Activated naive CD4-positive, alpha-beta T cell treated with Interleukin-2 at 50 U/mL for 16 hours (primary cell): ENCODE results near the gene FCHSD2.
"Not testable (repeated sequence)": the region's sequence is repeated elsewhere in the genome, so short reads cannot be mapped to it uniquely, and the experiment has no call there.

Source experiments
- DNase-seq: peaks from one replicate; pipeline ENCODE4 v3.0.0-alpha.2; 2020

The FCHSD2 gene

DNA sequence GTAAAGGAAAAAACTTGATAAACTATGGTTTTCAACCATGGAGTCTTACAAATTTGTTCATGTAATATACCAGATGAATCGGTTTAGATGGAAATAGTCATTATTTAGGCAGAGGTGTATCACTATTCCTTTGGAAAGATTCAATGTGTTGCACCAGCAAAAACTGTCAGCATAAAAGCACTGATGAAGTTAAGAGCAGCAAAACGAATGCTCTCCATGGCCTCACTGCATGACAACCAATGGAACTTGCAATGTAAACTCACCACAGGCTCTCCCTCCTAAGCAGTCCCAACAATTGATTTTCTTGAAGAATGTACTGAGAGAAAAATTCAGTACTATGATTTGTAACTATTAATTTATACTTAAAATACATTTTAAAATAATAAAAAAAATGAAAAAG is 139.9 kb downstream of the FCHSD2 start:
- no peak for DNase-seq

DNA sequence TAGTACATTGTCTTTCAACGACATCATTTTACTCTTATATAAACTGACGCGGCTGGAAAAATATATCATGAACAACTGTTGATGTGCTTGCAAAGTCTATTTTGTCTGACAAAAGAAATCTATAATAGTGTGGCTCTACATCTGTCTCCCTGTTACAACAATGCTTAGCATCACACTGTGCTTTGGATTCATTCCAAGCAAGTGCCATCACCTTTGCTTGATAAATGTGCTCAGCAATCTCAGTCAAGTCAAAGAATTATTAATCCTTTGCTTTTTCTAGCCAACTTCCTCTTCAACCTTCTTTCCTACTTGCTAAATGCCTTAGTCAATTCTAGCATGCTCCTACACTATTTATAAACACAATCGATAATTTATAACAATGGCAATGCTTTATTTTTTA is 140.5 kb downstream of the FCHSD2 start:
- no peak for DNase-seq

DNA sequence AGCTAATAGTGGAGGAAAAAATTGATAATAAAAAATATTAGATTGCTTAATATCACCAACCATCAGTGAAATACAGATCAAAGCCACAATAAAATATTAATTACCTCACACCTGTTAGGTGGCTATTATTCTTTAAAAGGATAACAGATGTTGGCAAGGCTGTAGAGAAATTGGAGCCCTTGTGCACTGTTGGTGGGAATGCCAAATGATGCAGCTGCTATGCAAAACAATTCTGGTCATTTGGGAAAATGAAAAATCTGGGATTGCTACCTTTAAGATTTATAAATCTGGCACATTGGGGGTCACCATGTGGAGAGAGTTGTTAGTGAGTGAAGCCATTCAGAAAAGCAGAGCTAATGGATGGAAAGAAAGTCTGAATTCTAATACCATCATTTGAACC is 143.4 kb downstream of the FCHSD2 start:
- no peak for DNase-seq

DNA sequence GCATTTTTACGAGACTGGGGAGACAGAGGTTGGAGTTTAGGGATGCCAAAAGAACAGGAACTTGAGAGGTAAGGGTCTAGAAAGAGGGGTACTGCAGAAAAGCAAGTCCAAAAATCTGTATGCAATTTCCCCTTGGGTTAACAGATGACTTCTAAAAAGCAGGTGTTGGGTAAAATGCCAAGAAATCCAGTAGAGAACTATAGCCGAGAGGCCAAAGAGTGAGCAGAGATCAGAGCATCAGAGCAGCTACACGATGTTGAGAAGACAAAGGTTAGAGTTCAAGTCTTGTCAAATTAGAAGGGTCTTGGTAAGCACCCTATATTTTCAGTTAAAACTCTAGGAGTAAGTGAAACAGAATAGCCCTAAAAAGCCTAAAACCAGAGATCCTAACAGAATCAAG is 145.2 kb downstream of the FCHSD2 start:
- DNase-seq = no peak

DNA sequence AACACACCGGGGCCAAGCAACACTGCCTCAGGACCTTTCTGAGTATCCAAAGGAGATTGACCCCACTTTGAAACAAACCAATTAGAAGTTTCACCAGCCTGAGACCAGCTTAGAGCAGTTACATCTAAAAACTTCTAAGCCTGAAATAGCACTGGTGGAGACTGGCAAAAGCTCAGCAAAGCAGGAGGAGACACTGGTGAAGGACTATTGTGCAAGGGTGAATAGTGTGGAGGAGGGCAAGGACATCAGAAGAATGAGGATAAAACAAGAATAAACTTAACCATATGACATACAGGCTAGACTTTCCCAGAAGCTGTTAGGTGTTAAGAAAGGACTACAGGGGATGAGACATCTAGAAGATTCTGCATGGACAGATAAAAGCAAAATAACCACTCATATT is 152.4 kb downstream of the FCHSD2 start:
- no peak for DNase-seq

DNA sequence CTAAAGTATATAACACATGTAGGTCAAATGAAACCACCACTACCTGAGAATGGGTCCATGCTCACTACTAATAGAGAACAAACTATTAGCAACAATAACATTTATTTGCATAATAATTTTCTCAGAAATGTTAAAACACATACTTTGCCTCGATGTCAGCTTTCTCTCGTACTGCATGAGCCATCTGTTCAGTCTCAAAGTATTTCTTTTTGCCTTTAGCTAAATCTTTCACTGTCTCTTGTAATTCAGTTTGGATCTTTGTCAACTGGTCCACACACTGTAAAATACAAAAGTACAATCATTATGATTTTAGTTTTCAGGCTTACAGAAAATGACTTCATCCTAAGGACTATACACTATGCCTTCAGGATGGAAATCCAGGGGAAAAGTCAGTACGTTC is 153.3 kb downstream of the FCHSD2 start:
- no peak for DNase-seq

DNA sequence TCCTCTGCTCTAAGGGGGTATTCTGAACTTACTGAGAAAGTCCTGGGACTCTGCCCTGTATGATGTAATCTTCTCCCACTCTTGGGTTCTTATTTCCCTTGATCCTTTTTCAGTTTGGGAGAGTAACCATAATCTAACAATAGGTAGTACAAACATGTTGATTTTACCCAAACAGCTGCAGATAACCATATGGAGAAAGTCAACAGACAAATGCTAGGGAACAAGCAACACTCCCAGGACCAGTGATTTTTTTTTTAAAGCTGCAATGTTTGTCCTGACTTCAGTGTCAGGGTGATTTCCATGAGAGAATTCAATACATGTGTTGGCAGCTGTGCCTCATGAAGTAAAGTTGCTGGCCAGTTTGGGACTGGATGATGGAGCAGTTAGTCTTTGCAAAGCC is 156.5 kb downstream of the FCHSD2 start:
- DNase-seq = no peak

DNA sequence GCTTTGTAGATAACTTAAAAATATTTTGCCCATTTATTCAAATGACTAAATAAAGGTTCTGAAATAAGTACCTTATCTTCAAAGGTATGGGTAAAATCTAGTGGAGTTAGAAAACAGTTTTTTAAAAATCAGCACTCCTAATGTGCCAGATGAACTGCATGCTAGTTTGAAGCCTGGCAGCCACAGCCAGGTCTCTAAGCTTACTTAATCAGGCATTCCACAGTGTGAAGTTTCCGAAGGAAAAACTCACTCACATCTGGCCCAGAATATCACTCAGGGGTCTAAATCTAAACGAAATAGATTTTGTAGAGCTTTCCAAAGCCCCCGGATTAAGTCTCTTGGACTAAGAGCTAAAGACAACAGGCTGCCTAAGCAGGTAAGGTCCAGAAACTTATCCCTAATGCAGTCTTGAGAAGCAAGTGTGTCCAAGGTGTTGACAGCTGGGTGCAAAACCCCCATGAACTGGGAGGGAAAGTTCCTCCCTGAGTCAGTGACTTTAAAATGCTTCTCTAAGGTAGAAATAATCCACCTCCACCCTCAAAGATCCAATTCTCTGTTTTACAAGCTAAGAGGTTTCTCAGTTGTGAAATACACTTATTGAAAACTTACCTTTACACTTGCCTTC is 157.6 kb downstream of the FCHSD2 start:
- no peak for DNase-seq

DNA sequence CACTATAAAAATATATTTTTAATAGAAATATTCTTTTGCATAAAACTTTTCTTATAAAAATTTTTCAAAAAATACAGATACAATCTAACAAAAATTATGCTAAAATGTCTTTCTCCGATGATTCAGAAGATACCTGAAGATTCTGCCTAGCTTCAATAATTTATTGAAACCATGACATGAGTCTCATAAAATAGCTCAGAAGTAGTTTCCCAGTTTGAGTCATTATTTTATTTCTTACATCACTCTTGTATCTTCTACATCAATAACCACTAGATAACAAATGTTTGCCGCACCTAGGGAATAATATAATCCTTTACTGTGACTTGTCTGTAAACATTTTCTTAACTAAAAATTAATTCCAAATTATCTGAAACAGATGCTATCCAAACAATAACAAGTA is 158.6 kb downstream of the FCHSD2 start:
- DNase-seq = no peak

DNA sequence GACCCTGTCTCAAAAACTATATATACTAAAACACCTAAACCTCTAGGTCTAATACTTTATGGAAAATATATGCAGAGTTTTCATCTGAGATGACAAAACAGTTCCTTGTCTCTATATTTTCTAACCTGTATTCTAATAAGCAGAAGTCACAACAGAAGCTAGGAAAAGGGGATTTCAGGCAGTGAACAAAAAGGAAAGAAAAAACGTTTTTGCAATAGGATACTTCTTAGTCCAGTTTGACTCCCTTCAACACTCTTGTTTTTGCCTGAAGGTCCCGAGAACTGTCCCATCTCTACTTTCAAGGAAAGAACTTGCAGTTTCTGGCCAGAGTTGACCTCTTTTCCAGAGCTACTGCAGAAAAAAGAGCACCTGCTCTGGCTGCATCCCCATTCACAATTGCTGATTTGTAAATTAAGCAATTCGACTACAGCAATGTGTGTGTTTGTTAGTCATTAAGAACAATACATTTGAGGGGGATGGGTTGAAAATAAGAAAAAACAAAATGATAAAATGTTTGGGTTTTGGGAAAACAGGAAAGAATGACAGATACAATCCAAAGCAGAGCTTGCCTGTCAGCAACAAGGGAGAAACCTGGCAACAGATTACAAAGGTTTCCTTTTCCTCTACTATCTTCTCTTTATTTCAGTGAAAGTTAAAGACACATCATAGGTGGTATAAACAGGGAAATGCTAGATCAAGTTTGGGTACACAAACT is 160.0 kb downstream of the FCHSD2 start:
- no peak for DNase-seq

DNA sequence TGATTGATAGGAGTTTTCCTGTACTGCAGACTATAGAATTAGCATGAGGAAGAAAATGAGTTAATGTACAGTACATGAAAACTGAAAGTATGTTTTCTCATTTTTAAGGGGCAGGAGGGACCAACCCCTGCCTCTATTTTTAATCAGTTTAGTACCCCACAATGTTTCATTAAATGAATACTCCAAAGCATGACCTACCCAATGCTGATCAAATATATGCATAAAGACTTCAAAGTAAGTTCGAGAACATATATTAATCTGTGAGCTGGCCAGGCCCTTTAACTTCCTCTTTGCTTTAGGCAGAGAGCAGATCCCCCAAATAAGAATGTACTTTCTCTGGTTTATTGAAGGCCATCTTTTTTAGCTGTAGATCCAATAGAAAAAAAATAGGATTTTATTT is 161.0 kb downstream of the FCHSD2 start:
- DNase-seq = no peak

DNA sequence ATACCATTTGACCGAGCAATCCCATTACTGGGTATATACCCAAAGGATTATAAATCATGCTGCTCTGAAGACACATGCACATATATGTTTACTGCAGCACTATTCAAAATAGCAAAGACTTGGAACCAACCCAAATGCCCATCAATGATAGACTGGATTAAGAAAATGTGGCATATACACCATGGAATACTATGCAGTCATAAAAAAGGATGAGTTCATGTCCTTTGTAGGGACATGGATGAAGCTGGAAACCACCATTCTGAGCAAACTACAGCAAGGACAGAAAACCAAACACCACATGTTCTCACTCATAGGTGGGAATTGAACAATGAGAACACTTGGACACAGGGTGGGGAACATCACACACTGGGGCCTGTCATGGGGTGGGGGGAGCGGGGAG is 164.3 kb downstream of the FCHSD2 start:
- not testable (repeated sequence) for DNase-seq

DNA sequence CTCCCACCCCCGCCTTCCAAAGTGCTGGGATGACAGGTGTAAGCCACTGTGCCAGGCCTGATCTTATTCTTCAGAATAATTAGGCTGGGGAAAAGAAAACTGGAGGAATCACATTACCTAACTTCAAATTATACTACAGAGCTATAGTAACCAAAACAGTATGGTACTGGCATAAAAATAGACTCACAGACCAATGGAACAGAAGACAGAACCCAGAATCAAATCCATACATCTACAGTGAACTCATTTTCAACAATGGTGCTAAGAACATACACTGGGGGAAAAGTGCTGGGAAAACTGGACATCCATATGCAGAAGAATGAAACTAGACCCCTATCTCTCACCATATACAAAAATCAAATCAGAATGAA is 165.6 kb downstream of the FCHSD2 start:
- DNase-seq = not testable (repeated sequence)

DNA sequence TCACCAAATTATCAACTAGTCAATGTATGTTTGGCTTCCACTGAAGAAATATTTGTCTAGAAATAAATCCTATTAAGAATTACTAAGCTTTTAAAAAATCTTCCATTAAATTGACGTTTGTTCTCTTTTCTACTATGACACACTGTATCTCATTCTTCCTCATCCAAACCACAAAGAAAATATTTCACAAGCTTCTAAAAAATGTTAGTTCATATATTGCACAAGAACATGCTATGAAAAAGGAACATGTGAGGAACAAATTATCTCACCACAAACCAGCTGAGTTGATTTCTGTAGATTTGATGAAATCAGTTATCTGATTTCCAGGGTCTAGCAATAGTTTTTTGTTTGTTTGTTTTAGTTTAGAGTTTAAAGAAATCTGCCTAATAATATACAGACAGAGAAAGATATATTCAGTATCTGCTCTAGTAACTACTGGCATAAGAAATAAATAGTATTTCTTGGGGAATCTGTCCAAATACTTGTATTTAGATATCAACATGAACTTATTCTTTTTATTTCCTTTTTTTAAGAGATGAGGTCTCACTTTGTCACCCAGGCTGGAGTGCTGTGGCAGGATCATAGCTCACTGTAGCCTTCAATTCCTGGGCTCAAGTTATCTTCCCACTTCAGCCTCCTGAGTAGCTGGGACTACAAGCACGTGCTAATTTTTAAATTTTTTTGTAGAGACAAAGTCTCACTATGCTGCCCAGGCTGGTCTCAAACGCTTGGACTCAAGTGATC is 166.2 kb downstream of the FCHSD2 start:
- DNase-seq = no peak

DNA sequence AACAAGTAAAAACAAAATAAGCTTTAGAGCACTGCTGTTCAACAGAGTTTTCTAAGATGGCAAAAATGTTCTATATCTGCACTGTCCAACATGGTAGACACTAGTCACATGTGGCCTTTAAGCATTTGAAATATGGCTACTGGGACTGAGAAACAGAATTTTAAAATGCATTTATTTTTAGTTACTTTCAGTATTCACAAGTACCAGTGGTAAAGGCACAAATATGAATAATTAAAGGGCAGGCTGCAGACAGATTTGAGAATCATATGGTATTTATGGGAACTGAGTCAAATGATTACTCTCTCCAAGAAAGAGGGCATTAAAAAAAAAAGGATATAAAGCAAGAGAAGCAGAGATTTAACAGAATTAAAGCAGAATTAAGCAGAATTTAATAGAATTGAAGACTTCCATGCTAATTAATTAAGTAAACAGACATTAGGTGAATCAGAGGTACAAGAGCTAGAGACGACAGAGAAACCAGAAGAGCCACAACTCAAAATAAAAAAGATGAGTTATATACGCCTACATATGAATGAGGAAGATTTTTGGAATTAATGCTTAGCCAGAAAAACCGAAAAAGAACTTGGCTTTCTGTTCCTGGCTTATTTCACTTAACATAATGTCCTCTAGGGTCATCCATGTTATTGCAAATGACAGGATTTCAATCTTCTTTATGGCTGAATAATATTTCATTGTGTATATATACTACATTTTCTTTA is 167.5 kb downstream of the FCHSD2 start:
- no peak for DNase-seq

DNA sequence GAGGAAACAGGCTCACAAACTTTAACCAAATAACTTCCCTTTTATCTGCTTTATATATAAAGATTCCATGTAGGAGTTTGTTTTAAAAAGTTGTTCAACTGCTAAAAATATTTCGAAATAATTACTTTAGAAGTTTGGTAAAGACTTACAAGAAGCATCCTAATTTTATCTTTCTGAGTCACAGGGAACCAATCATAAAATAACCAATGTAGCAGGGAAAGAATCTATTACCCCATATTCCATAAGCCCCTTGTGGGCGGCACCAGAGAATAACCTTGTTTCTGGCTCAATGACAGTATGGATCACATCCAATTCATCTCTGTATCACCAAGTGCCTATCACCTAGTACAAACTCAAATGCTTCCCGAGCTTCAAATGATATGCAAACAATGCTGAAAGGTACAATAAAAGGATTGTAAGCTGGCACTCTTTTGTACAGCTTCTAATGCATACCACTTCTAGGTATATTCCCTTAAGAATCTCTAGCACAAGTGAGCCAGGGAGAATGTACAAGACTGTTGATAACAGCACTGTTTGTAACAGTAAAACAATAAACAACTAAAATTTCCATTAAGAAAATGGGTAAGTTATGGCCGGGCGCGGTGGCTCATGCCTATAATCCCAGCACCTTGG is 169.5 kb downstream of the FCHSD2 start:
- no peak for DNase-seq

DNA sequence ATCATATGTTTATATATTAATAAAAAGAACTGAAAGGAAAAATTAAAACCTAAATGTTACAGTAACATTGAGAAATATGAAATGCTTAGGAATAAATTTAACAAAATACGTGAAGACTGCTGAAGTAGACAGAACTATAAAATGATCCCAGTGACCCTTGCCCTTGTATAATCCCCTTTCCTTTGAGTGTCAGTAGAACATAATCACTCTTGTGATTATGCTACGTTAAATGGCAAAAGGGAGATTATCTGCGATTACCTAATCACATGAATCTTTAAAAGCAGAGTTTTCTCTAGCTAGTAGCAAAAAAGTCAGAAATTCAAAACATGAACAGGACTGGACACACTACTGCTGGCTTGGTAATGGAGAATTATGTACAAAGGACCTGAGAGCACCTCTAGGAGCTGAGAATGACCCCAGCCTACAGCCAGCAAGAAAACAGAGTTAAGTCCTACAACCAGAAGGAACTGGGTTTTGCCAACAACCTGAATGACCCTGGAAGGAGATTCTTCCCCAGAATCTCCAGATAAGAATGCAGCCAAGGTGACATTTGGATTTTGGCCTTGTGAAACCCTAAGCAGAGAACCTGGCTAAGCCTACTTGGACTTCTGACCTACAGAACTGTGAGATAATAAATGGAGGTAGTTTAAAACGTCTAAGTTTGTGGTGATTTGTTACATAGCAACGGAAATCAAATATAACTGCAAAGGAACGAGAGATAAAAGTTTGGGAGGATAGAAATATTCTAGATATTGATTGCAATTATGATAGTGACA is 170.7 kb downstream of the FCHSD2 start:
- DNase-seq = no peak

DNA sequence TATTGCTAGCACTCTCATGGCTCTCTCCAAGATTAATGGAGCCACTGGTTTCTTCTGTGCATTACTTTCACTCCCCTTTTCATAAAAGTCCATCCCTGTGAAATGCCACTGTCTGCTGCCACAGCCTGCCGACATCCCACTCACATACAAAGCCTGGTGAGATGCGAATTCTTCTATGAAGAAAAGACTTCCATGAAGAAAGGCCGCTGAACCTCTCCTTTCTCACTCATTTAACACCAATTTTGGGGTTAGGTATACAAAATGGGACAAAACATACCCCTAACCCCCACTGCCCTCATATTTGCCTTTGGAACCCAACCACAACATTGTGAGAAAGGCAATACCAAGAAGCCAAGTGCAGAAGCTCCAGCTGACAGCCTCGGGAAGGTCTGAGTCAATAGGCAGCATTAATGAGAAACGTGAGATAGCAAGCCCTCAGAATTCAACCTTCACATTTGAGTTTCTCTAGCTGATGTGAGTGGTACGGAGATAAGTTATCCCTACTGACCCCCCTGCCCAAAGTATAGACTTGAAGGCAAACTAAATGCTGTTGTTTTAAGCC is 171.5 kb downstream of the FCHSD2 start:
- peak; percentile 15 for DNase-seq

DNA sequence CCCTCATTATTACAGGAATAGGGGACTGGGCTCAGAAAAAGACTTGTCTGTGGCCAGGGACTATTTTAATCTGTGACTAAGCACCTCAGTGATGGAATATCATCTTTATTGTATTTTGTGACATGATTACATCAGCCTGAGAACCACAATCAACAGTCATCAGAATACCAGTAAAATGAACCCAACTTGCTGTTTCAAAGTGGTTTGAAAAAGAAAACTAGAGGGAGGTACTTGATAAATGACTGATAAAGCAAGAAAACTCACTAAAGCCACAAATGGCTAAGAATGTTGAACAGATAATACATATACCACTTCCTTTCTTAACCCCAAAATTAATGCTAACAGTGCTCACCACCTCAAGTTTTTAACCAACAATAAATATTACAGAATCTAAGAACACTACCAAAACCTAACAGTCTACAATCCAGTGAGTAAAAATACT is 172.2 kb downstream of the FCHSD2 start:
- no peak for DNase-seq

DNA sequence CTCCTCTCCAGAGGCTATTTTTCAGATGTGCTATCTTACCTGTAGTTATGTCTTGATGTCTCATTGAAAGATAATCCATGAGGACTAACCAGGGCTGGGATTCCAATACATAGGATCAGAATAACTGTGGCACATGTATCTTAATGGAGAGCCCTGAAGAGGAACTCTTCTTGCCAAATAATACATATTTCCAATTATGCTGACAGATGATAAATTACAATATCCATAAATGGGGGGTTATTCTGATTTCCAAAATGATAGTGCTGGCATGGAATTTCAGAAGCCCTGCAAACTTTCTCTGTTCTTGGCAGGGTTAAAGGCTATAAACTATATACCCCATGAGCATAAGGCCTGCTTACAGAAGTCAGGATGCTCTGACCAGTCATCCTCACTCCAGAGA is 173.7 kb downstream of the FCHSD2 start:
- DNase-seq = no peak

DNA sequence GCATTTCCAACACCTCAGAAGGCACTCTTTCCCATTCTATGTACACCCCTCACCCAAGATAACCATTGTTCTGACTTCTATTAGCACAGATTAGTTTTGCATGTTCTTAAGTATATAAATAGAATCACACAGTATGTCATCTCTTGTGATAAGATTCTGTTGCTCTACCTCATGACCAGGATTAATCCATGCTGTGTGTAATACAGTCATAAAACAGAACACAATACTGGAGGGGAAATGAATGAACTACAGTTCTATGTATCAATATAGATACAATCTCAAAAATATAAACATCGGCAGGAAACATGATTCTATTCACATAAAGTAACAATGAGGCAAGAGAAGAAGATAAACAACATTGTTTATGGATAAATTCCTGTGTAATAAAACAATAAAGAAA is 176.4 kb downstream of the FCHSD2 start:
- DNase-seq = no peak

DNA sequence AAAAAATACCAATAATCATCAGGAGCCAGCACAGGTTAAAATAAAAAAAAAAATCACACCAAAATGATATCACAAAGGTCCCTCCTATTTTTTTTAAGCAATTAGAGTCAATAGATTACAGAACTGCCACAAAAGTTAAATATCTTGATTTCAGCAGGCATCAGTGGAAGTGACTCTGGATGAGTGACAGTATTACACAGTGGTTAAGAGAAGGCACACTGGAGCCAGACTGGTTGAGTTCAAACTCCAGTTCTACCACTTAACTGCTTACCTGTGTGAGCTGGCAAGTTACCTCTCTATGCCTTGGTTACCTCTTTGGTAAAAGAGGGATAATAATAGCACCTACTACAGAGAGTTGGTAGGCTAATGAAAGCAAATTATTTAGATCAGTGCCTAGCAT is 179.4 kb downstream of the FCHSD2 start:
- DNase-seq = no peak
